H9 (cell line): ENCODE data around the gene TMEM98. TPM values are rescaled to one million over a fixed set of nuclear protein-coding genes. Genes with fewer than 3 reads are reported as not detected.

ENCODE experiments used
- DNase-seq: peaks from one replicate; pipeline ENCODE4 v3.0.0-alpha.2; 2017
- H2AFZ ChIP-seq: one replicate; pipeline ENCODE4 v1.6.1; 2013; ENCODE audit warnings: mild to moderate bottlenecking, low read length, control low read depth, moderate library complexity
- H2AK5ac ChIP-seq: 2 replicates; pipeline ENCODE4 v1.6.1; 2013; ENCODE audit warnings: low read length, control low read depth, mixed read lengths; ENCODE audit not compliant: insufficient read length
- H2BK120ac ChIP-seq: one replicate; pipeline ENCODE4 v1.6.1; 2013; ENCODE audit warnings: low read depth, mild to moderate bottlenecking, low read length, control low read depth, inconsistent platforms; ENCODE audit not compliant: poor library complexity, severe bottlenecking
- H2BK12ac ChIP-seq: 2 replicates; pipeline ENCODE4 v1.6.1; 2013; ENCODE audit warnings: low read length, control low read depth, mixed read lengths, low read depth; ENCODE audit not compliant: insufficient read length
- H2BK15ac ChIP-seq: 2 replicates; pipeline ENCODE4 v1.6.1; 2013; ENCODE audit warnings: low read depth, low read length, control low read depth
- H2BK20ac ChIP-seq: one replicate; pipeline ENCODE4 v1.6.1; 2013; ENCODE audit warnings: low read depth, mild to moderate bottlenecking, low read length, control low read depth, inconsistent platforms; ENCODE audit not compliant: poor library complexity, severe bottlenecking
- H2BK5ac ChIP-seq: 2 replicates; pipeline ENCODE4 v1.6.1; 2013; ENCODE audit warnings: low read length, control low read depth, mixed read lengths; ENCODE audit not compliant: insufficient read length
- H3K14ac ChIP-seq: 2 replicates; pipeline ENCODE4 v1.6.1; 2013; ENCODE audit warnings: low read length, control low read depth; ENCODE audit not compliant: insufficient read depth
- H3K18ac ChIP-seq: 2 replicates; pipeline ENCODE4 v1.6.1; 2013; ENCODE audit warnings: low read depth, mild to moderate bottlenecking, mixed read lengths, low read length, control low read depth; ENCODE audit not compliant: insufficient read length
- H3K23ac ChIP-seq: 2 replicates; pipeline ENCODE4 v1.6.1; 2013; ENCODE audit warnings: low read length, control low read depth, mixed read lengths, low read depth; ENCODE audit not compliant: insufficient read length
- H3K23me2 ChIP-seq: 2 replicates; pipeline ENCODE4 v1.6.1; 2013; ENCODE audit warnings: low read depth, mild to moderate bottlenecking, mixed read lengths, low read length, control low read depth; ENCODE audit not compliant: insufficient read length, poor library complexity, severe bottlenecking
- H3K27ac ChIP-seq: 2 replicates; pipeline ENCODE4 v1.5.1; 2013; ENCODE audit warnings: low read length, control low read depth, mixed read lengths, low read depth; ENCODE audit not compliant: insufficient read length
- H3K27me3 ChIP-seq: 2 replicates; pipeline ENCODE4 v1.6.1; 2013; ENCODE audit warnings: low read length, control low read depth, inconsistent platforms; ENCODE audit not compliant: insufficient read depth
- H3K4ac ChIP-seq: 2 replicates; pipeline ENCODE4 v1.6.1; 2013; ENCODE audit warnings: low read depth, mild to moderate bottlenecking, control low read depth, inconsistent platforms, low read length, moderate library complexity
- H3K4me1 ChIP-seq: 2 replicates; pipeline ENCODE4 v1.6.1; 2013; ENCODE audit warnings: low read length, control low read depth, inconsistent platforms; ENCODE audit not compliant: insufficient read depth
- H3K4me2 ChIP-seq: 2 replicates; pipeline ENCODE4 v1.6.1; 2013; ENCODE audit warnings: low read length, control low read depth, mixed read lengths; ENCODE audit not compliant: insufficient read length, insufficient read depth
- H3K56ac ChIP-seq: 2 replicates; pipeline ENCODE4 v1.6.1; 2013; ENCODE audit warnings: low read depth, mild to moderate bottlenecking, mixed read lengths, low read length, control low read depth; ENCODE audit not compliant: insufficient read length
- H3K79me1 ChIP-seq: 2 replicates; pipeline ENCODE4 v1.6.1; 2013; ENCODE audit warnings: low read depth, mild to moderate bottlenecking, moderate library complexity, low read length, control low read depth, inconsistent platforms; ENCODE audit not compliant: insufficient read depth, poor library complexity, severe bottlenecking
- H3K79me2 ChIP-seq: 2 replicates; pipeline ENCODE4 v1.6.1; 2013; ENCODE audit warnings: low read length, control low read depth, inconsistent platforms; ENCODE audit not compliant: insufficient read depth
- H3K9ac ChIP-seq: 2 replicates; pipeline ENCODE4 v1.6.1; 2013; ENCODE audit warnings: low read length, control low read depth, mixed read lengths; ENCODE audit not compliant: insufficient read length; ENCODE audit errors: extremely low read depth
- H3K9me3 ChIP-seq: one replicate; pipeline ENCODE4 v1.6.1; 2013; ENCODE audit warnings: low read depth, low read length, inconsistent platforms; ENCODE audit not compliant: control insufficient read depth
- H3T11ph ChIP-seq: one replicate; pipeline ENCODE4 v1.6.1; 2013; ENCODE audit warnings: mild to moderate bottlenecking, low read length, control low read depth, inconsistent platforms
- H4K20me1 ChIP-seq: one replicate; pipeline ENCODE4 v1.6.1; 2013; ENCODE audit not compliant: control insufficient read depth, insufficient read length, insufficient read depth
- H4K5ac ChIP-seq: 2 replicates; pipeline ENCODE4 v1.6.1; 2013; ENCODE audit warnings: low read depth, mild to moderate bottlenecking, mixed read lengths, low read length, control low read depth; ENCODE audit not compliant: insufficient read length
- H4K8ac ChIP-seq: replicated peaks from 2 replicates; pipeline ENCODE4 v1.6.1; 2013; ENCODE audit warnings: low read length, control low read depth, mixed read lengths, low read depth; ENCODE audit not compliant: insufficient read length
- H4K91ac ChIP-seq: 2 replicates; pipeline ENCODE4 v1.6.1; 2013; ENCODE audit warnings: low read depth, mild to moderate bottlenecking, moderate library complexity, mixed read lengths, low read length, control low read depth; ENCODE audit not compliant: insufficient read length
- H3K27ac Mint-ChIP-seq, 3 experiments: 2 replicates in 2 of 3; 3 replicates in 1 of 3; pipeline ENCODE4 v1.8.0; 2020 to 2021; ENCODE audit warnings: mixed read lengths in 3 of 3, mild to moderate bottlenecking in 1 of 3, moderate library complexity in 1 of 3
- H3K27me3 Mint-ChIP-seq: 2 replicates; pipeline ENCODE4 v1.8.0; 2021; ENCODE audit warnings: low read depth, mild to moderate bottlenecking, moderate library complexity, mixed read lengths
- H3K36me3 Mint-ChIP-seq, 3 experiments: 2 replicates in 2 of 3; 3 replicates in 1 of 3; pipeline ENCODE4 v1.8.0; 2020 to 2021; ENCODE audit warnings: low read depth in 3 of 3, mixed read lengths in 3 of 3; ENCODE audit not compliant: insufficient read depth in 1 of 3
- H3K4me1 Mint-ChIP-seq, 2 experiments: 2 replicates each; pipeline ENCODE4 v1.8.0; 2020; ENCODE audit warnings: mixed read lengths in 2 of 2
- H3K4me3 Mint-ChIP-seq, 2 experiments: 2 replicates in 1 of 2; 3 replicates in 1 of 2; pipeline ENCODE4 v1.8.0; 2020 to 2021; ENCODE audit warnings: mild to moderate bottlenecking in 2 of 2, mixed read lengths in 2 of 2, moderate library complexity in 1 of 2
- H3K9me3 Mint-ChIP-seq, 2 experiments: 2 replicates in 1 of 2; 3 replicates in 1 of 2; pipeline ENCODE4 v1.8.0; 2020; ENCODE audit warnings: mild to moderate bottlenecking in 2 of 2, mixed read lengths in 2 of 2, moderate library complexity in 1 of 2
- CTCF ChIP-seq: fragments of 200-600 bp; sonication (generic); conservative IDR thresholded peaks from 3 replicates; pipeline ENCODE4 v1.8.0; 2021; ENCODE audit warnings: antibody characterized with exemption, mild to moderate bottlenecking
- WGBS: extraction: QIAGEN DNeasy Blood & Tissue Kit; methylation state at CpG from one replicate; pipeline ENCODE4 v1.1.7; 2013; ENCODE audit warnings: missing lambda C conversion rate, low lambda C conversion rate, mixed read lengths; ENCODE audit not compliant: insufficient read length; ENCODE audit errors: extremely low coverage; 5-methylcytosine and 5-hydroxymethylcytosine counted together
- total RNA-seq: library from RNA; stranded (reverse); gene quantifications from 2 replicates; pipeline ENCODE4 v1.2.1, GENCODE V29; 2021

The TMEM98 gene
- total RNA-seq, 1 experiment from 2014 or later: 78.4 TPM

DNA sequence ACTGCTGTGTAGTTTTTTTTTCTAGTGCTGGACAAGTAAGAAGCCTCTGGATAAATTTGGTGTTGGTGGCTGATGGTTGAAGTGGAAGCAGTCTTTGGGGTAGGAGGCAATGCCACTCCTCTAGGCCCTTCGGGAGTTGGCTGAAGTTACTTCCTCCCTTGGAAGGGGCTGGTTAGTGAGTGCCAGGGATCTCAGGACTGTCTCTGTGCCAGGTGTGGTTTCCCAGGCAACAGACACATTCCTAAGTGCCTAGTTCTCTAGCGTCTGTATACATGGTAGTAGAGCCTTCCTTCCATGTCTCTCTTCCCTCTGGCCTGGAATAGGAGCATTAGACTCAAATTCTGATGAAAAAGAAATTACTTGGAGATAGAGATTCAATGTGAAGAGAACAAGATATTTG lies 15.3 kb downstream of the TMEM98 start:
- H4K5ac ChIP-seq: no peak overlapping the region
- no peak overlapping the region for H2BK5ac ChIP-seq
- no peak overlapping the region for H3K4me2 ChIP-seq
- H4K91ac ChIP-seq: no peak overlapping the region
- no peaks in the 10 kb centered on the region for H4K20me1 ChIP-seq
- no peak overlapping the region for H2AFZ ChIP-seq
- no peaks in the 10 kb centered on the region for H3K9me3 ChIP-seq
- no peak overlapping the region for H2BK120ac ChIP-seq
- H2BK15ac ChIP-seq: no peak overlapping the region
- Mint-ChIP-seq H3K9me3 (no peaks in the 10 kb centered on the region), H3K27ac (peak overlapping the region in 2 of 3 experiments; percentile 42 to 49; a peak in 2 of 7 replicates), H3K36me3 (peaks cover 18 to 45% (median 38%) of the 10 kb centered on the region in 3 experiments; a peak in 6 of 7 replicates), H3K27me3 (no peaks in the 10 kb centered on the region; the same call in 1 of the 2 replicates), H3K4me3 (no peak overlapping the region), H3K4me1 (peaks cover 4 to 7% of the 10 kb centered on the region in 2 experiments)
- H3K9ac ChIP-seq: no peak overlapping the region
- no peak overlapping the region for H3K4ac ChIP-seq
- H2BK12ac ChIP-seq: no peak overlapping the region
- H3K79me2 ChIP-seq: no peaks in the 10 kb centered on the region
- H2AK5ac ChIP-seq: no peak overlapping the region
- no peaks in the 10 kb centered on the region for H3K23me2 ChIP-seq
- no peaks in the 10 kb centered on the region for H3K79me1 ChIP-seq
- TF ChIP-seq CTCF: no peak
- no peak overlapping the region for H3K27ac ChIP-seq
- no CpG with 5 or more reads among the region's 2 CpGs for WGBS
- no peak overlapping the region for H3K18ac ChIP-seq
- H3K14ac ChIP-seq: no peak overlapping the region
- H3K27me3 ChIP-seq: no peaks in the 10 kb centered on the region
- H3T11ph ChIP-seq: no peak overlapping the region
- no peak for DNase-seq
- H3K4me1 ChIP-seq: no peaks in the 10 kb centered on the region
- no peak overlapping the region for H3K23ac ChIP-seq
- H3K56ac ChIP-seq: no peak overlapping the region
- H2BK20ac ChIP-seq: no peak overlapping the region
- H4K8ac ChIP-seq: no peak overlapping the region
